ENCODE measurements around the gene NAA25.
"Not testable (repeated sequence)": the region's sequence is repeated elsewhere in the genome, so short reads cannot be mapped to it uniquely, and the experiment has no call there.

- TF ChIP-seq, protein P1, sequence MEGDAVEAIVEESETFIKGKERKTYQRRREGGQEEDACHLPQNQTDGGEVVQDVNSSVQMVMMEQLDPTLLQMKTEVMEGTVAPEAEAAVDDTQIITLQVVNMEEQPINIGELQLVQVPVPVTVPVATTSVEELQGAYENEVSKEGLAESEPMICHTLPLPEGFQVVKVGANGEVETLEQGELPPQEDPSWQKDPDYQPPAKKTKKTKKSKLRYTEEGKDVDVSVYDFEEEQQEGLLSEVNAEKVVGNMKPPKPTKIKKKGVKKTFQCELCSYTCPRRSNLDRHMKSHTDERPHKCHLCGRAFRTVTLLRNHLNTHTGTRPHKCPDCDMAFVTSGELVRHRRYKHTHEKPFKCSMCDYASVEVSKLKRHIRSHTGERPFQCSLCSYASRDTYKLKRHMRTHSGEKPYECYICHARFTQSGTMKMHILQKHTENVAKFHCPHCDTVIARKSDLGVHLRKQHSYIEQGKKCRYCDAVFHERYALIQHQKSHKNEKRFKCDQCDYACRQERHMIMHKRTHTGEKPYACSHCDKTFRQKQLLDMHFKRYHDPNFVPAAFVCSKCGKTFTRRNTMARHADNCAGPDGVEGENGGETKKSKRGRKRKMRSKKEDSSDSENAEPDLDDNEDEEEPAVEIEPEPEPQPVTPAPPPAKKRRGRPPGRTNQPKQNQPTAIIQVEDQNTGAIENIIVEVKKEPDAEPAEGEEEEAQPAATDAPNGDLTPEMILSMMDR (IDR thresholded peaks at IDR 0.05), result not testable (repeated sequence)
- TF ChIP-seq POLR2A (IDR thresholded peaks at IDR 0.05), result not testable (repeated sequence)
These were observed 99.0 kb downstream of the NAA25 start for GRCh38 chr12:112009596-112009995.

Measured in lower leg skin (tissue), 3 donors.